Liver (tissue), 9 donors: ENCODE results near the gene PPP3CA. TPM values are rescaled to one million over a fixed set of nuclear protein-coding genes. Genes with fewer than 3 reads are reported as not detected.

Experiments
- DNase-seq: peaks from one replicate; pipeline ENCODE4 v3.0.0-alpha.2; 2017; ENCODE audit warnings: low spot score
- H3K27ac ChIP-seq, 2 donors: one replicate each; pipeline ENCODE4 v1.7.0; 2013; ENCODE audit warnings: inconsistent platforms in 2 of 2, low read length in 2 of 2, control low read depth in 1 of 2, low read depth in 1 of 2, mild to moderate bottlenecking in 1 of 2
- H3K27me3 ChIP-seq, 4 donors: one replicate each; pipeline versions ENCODE4 v1.6.1 to v1.7.0; 2013; ENCODE audit warnings: low read length in 3 of 4, inconsistent platforms in 1 of 4, mild to moderate bottlenecking in 1 of 4, moderate library complexity in 1 of 4; ENCODE audit not compliant: control insufficient read depth in 4 of 4, insufficient read depth in 4 of 4
- H3K36me3 ChIP-seq, 4 donors: one replicate each; pipeline versions ENCODE4 v1.6.1 to v1.7.0; 2013; ENCODE audit warnings: low read length in 3 of 4, mild to moderate bottlenecking in 3 of 4, low read depth in 1 of 4, moderate library complexity in 1 of 4; ENCODE audit not compliant: control insufficient read depth in 4 of 4, insufficient read depth in 3 of 4
- H3K4me1 ChIP-seq, 4 donors: one replicate each; pipeline versions ENCODE4 v1.6.1 to v1.7.0; 2013; ENCODE audit warnings: low read length in 3 of 4, mild to moderate bottlenecking in 3 of 4, moderate library complexity in 1 of 4; ENCODE audit not compliant: control insufficient read depth in 4 of 4, insufficient read depth in 4 of 4
- H3K4me3 ChIP-seq, 3 donors: one replicate each; pipeline versions ENCODE4 v1.6.1 to v1.7.0; 2013; ENCODE audit warnings: low read length in 3 of 3, control low read depth in 1 of 3, low read depth in 1 of 3, mild to moderate bottlenecking in 1 of 3
- H3K9ac ChIP-seq, 2 donors: one replicate each; pipeline ENCODE4 v1.7.0; 2013; ENCODE audit warnings: low read length in 2 of 2, mild to moderate bottlenecking in 2 of 2, moderate library complexity in 2 of 2, control low read depth in 1 of 2, low read depth in 1 of 2
- H3K9me3 ChIP-seq, 4 donors: one replicate each; pipeline versions ENCODE4 v1.6.1 to v1.7.0; 2013; ENCODE audit warnings: low read length in 3 of 4; ENCODE audit not compliant: control insufficient read depth in 4 of 4
- CTCF ChIP-seq: fragments of 150-350 bp; IDR thresholded peaks from 2 replicates; pipeline ENCODE4 v1.5.1; 2017; ENCODE audit warnings: improper control_type of control experiment, low read depth, low read length; ENCODE audit not compliant: missing input control
- EGR1 ChIP-seq, 2 donors: IDR thresholded peaks; 2 replicates each; pipeline ENCODE4 v1.6.1; 2016 to 2018; ENCODE audit warnings: antibody characterized with exemption in 2 of 2, low read depth in 2 of 2
- FOXA1 ChIP-seq: IDR thresholded peaks from 2 replicates; pipeline ENCODE4 v1.6.1; 2016; ENCODE audit warnings: antibody characterized with exemption
- FOXA2 ChIP-seq: IDR thresholded peaks from 2 replicates; pipeline ENCODE4 v1.6.1; 2016; ENCODE audit warnings: antibody characterized with exemption
- GABPA ChIP-seq, 2 donors: IDR thresholded peaks in 1 of 2; conservative IDR thresholded peaks in 1 of 2; 2 replicates each; pipeline ENCODE4 v1.6.1; 2016; ENCODE audit warnings: antibody characterized with exemption in 2 of 2, mild to moderate bottlenecking in 1 of 2, moderate library complexity in 1 of 2
- HNF4A ChIP-seq, 2 donors: conservative IDR thresholded peaks; 2 replicates each; pipeline ENCODE4 v1.6.1; 2016; ENCODE audit warnings: antibody characterized with exemption in 2 of 2, mild to moderate bottlenecking in 2 of 2
- HNF4G ChIP-seq: IDR thresholded peaks from 2 replicates; pipeline ENCODE4 v1.6.1; 2016; ENCODE audit warnings: antibody characterized with exemption
- JUND ChIP-seq, 2 donors: IDR thresholded peaks; 2 replicates each; pipeline ENCODE4 v1.6.1; 2016; ENCODE audit warnings: antibody characterized with exemption in 2 of 2
- MAX ChIP-seq: IDR thresholded peaks from 2 replicates; pipeline ENCODE4 v1.6.1; 2016; ENCODE audit warnings: antibody characterized with exemption
- NR2F2 ChIP-seq: IDR thresholded peaks from 2 replicates; pipeline ENCODE4 v1.6.1; 2016; ENCODE audit warnings: antibody characterized with exemption
- RAD21 ChIP-seq, 2 donors: IDR thresholded peaks; 2 replicates each; pipeline ENCODE4 v1.6.1; 2016; ENCODE audit warnings: antibody characterized with exemption in 2 of 2, mild to moderate bottlenecking in 2 of 2
- RXRA ChIP-seq, 2 donors: IDR thresholded peaks; 2 replicates each; pipeline ENCODE4 v1.6.1; 2017 to 2018; ENCODE audit warnings: antibody characterized with exemption in 2 of 2, mild to moderate bottlenecking in 1 of 2
- SP1 ChIP-seq: IDR thresholded peaks from 2 replicates; pipeline ENCODE4 v1.6.1; 2018; ENCODE audit warnings: antibody characterized with exemption, mild to moderate bottlenecking
- TAF1 ChIP-seq: conservative IDR thresholded peaks from 2 replicates; pipeline ENCODE4 v1.6.1; 2016; ENCODE audit warnings: antibody characterized with exemption, mild to moderate bottlenecking
- YY1 ChIP-seq: IDR thresholded peaks from 2 replicates; pipeline ENCODE4 v1.6.1; 2016; ENCODE audit warnings: antibody characterized with exemption, mild to moderate bottlenecking
- ZBTB33 ChIP-seq: IDR thresholded peaks from 2 replicates; pipeline ENCODE4 v1.6.1; 2016; ENCODE audit warnings: antibody characterized with exemption
- WGBS: extraction: QIAGEN DNeasy Blood & Tissue Kit; methylation state at CpG from one replicate; pipeline ENCODE4 v1.1.7; 2013; 5-methylcytosine and 5-hydroxymethylcytosine counted together
- polyA plus RNA-seq, 2 donors: library from polyadenylated mRNA; stranded (reverse) in 1 of 2; unstranded in 1 of 2; fragments of 200-250 nt in 1 of 2; fragments of >200 nt in 1 of 2; fragmentation: Nextera tagmentation in 1 of 2; extraction: Ambion mirVana in 1 of 2; gene quantifications; one replicate each; pipeline versions ENCODE4 v1.2.1 to v1.2.3, GENCODE V29; 2013 to 2015
- total RNA-seq, 2 donors: library from RNA; depleted of rRNA; stranded (reverse); fragments of >200 nt; gene quantifications; one replicate each; pipeline ENCODE4 v1.2.3, GENCODE V29; 2014
- TF ChIP-seq, protein P1 (sequence below): IDR thresholded peaks from 2 replicates; pipeline ENCODE4 v1.6.1; 2016; ENCODE audit warnings: antibody characterized with exemption
- TF ChIP-seq, protein P2 (sequence below): IDR thresholded peaks from 2 replicates; pipeline ENCODE4 v1.6.1; 2016; ENCODE audit warnings: antibody characterized with exemption, mild to moderate bottlenecking
- donor health status: healthy.
- donor health status: healthy.
- donor health status: healthy.
- donor health status: healthy.
- donor health status: healthy.

Gene PPP3CA
- total and polyA plus RNA-seq, 4 donors = 3.6 to 18.2 (median 14.2) TPM

DNA sequence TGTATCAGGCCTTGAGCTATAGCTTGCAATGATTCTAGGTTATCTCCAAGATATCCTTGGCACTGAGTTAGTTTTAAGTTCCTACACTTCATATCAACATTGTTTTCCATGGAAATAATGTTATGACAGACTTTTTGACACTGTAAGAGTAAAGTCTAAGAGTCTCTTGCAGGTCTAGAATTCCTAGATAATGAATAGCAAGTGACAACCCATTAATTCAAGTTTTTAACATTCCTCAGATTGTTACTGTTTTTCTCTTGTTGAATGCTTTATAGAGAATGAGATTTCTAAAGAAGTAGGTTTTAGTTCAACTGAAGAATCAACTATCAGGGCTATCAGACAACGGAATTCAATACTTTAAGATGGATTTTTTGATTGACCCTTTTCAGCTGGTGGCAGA, 276.1 kb downstream of the PPP3CA start:
- no peak for DNase-seq
- TF ChIP-seq TAF1 (no peak), ZBTB33 (no peak), FOXA2 (no peak), FOXA1 (no peak), JUND (IDR thresholded peaks at IDR 0.05) (no peak), NR2F2 (no peak), YY1 (no peak), RXRA (IDR thresholded peaks at IDR 0.05) (no peak), RAD21 (IDR thresholded peaks at IDR 0.05) (no peak), GABPA (IDR thresholded peaks at IDR 0.05 in 1 of 2, conservative IDR thresholded peaks at IDR 0.05 in 1 of 2) (no peak), SP1 (no peak), HNF4A (conservative IDR thresholded peaks at IDR 0.05) (no peak), CTCF (no peak), EGR1 (IDR thresholded peaks at IDR 0.05; ENCODE audit: low read depth in 2 of 2) (no peak), MAX (no peak), HNF4G (no peak)
- TF ChIP-seq, protein P1, sequence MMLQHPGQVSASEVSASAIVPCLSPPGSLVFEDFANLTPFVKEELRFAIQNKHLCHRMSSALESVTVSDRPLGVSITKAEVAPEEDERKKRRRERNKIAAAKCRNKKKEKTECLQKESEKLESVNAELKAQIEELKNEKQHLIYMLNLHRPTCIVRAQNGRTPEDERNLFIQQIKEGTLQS = no peak
- TF ChIP-seq, protein P2, sequence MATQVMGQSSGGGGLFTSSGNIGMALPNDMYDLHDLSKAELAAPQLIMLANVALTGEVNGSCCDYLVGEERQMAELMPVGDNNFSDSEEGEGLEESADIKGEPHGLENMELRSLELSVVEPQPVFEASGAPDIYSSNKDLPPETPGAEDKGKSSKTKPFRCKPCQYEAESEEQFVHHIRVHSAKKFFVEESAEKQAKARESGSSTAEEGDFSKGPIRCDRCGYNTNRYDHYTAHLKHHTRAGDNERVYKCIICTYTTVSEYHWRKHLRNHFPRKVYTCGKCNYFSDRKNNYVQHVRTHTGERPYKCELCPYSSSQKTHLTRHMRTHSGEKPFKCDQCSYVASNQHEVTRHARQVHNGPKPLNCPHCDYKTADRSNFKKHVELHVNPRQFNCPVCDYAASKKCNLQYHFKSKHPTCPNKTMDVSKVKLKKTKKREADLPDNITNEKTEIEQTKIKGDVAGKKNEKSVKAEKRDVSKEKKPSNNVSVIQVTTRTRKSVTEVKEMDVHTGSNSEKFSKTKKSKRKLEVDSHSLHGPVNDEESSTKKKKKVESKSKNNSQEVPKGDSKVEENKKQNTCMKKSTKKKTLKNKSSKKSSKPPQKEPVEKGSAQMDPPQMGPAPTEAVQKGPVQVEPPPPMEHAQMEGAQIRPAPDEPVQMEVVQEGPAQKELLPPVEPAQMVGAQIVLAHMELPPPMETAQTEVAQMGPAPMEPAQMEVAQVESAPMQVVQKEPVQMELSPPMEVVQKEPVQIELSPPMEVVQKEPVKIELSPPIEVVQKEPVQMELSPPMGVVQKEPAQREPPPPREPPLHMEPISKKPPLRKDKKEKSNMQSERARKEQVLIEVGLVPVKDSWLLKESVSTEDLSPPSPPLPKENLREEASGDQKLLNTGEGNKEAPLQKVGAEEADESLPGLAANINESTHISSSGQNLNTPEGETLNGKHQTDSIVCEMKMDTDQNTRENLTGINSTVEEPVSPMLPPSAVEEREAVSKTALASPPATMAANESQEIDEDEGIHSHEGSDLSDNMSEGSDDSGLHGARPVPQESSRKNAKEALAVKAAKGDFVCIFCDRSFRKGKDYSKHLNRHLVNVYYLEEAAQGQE = no peak
- WGBS = 95% methylated on average over 1 of the region's 1 CpG
- Histone ChIP-seq H3K9me3 (no peaks in the 10 kb centered on the region), H3K9ac (no peak overlapping the region), H3K36me3 (no peaks in the 10 kb centered on the region), H3K4me3 (no peak overlapping the region), H3K4me1 (peaks cover 0 to 6% (median 2%) of the 10 kb centered on the region in 4 donors), H3K27me3 (no peaks in the 10 kb centered on the region), H3K27ac (no peak overlapping the region)
